ENCODE results near the gene LMNB1. TPM values are rescaled to one million over a fixed set of nuclear protein-coding genes. Genes with fewer than 3 reads are reported as not detected.
"Not testable (repeated sequence)": the region's sequence is repeated elsewhere in the genome, so short reads cannot be mapped to it uniquely, and the experiment has no call there.

LMNB1 gene
- total and polyA plus RNA-seq, 2 experiments from 2014 or later, result 20.1 to 269 TPM

DNA sequence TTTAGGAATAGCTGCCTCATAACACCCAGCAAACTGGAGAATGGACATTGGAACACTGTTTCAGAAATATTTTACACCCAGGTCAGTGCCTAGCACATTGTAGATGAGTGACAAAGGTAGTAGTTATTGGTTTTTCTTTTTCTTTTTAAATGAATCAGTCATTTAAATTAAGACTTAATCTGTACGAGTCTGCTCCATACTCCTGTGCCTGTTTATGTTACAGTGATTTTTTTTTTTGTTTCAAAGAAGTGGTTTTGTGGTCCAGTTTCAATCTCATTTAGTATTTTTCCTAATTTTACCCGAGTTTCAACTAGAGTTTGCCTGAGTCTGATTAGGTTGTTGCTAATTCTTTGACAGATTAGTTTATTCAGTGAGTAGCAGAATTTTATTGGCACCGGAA lies 16.2 kb downstream of the LMNB1 start (continued):
- TF ChIP-seq EZH2 (IDR thresholded peaks at IDR 0.05; ENCODE audit: low read depth, unreplicated experiment) (no peak), EZH2phosphoT487 (IDR thresholded peaks at IDR 0.05; ENCODE audit: unreplicated experiment) (no peak), NANOG (IDR thresholded peaks at IDR 0.05; ENCODE audit: borderline replicate concordance) (no peak), REST (IDR thresholded peaks at IDR 0.05; ENCODE audit: unreplicated experiment) (no peak), STAT1 (IDR thresholded peaks at IDR 0.05; ENCODE audit: unreplicated experiment) (no peak), JUNB (IDR thresholded peaks at IDR 0.05; ENCODE audit: unreplicated experiment) (no peak), CTCF (conservative IDR thresholded peaks at IDR 0.05; ENCODE audit: low read depth in 2 of 2) (no peak), ZNF331 (CRISPR knock-in tag; IDR thresholded peaks at IDR 0.05; ENCODE audit: low read depth) (no peak)
- TF ChIP-seq, protein P1, sequence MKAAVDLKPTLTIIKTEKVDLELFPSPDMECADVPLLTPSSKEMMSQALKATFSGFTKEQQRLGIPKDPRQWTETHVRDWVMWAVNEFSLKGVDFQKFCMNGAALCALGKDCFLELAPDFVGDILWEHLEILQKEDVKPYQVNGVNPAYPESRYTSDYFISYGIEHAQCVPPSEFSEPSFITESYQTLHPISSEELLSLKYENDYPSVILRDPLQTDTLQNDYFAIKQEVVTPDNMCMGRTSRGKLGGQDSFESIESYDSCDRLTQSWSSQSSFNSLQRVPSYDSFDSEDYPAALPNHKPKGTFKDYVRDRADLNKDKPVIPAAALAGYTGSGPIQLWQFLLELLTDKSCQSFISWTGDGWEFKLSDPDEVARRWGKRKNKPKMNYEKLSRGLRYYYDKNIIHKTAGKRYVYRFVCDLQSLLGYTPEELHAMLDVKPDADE (IDR thresholded peaks at IDR 0.05), result no peak

- H3K27ac Mint-ChIP-seq, ATAC-seq: not testable (repeated sequence)
Observed at GRCh38 chr5:126793648-126794047, 16.7 kb downstream of the LMNB1 start.

More at GRCh38 chr5:126793648-126794047, 16.7 kb downstream of the LMNB1 start:
- not testable (repeated sequence) for H3K4me2 ChIP-seq; H3K9me3 Mint-ChIP-seq; H2AFZ ChIP-seq; H3F3A ChIP-seq (replicated peaks; ENCODE audit: low read depth); H3K27me3 Mint-ChIP-seq (ENCODE audit: insufficient read depth, low read depth, poor library complexity); H3K4me3 ChIP-seq; H3K9me2 ChIP-seq (ENCODE audit: insufficient read depth); H3K4me3 Mint-ChIP-seq; H3K36me3 ChIP-seq (ENCODE audit: insufficient read depth); H3K27me3 ChIP-seq (ENCODE audit: insufficient read depth); DNase-seq (ENCODE audit: low spot score)
- Histone ChIP-seq H3K79me2 (replicated peaks; ENCODE audit: insufficient read depth) (peaks cover 100% of the 10 kb centered on the region), H4K20me1 (replicated peaks; ENCODE audit: insufficient read depth) (peaks cover 86% of the 10 kb centered on the region), H3K27ac (ENCODE audit: low read depth) (peak overlapping the region; percentile 72; the same call in 1 of the 2 replicates), H3K4me1 (ENCODE audit: insufficient read depth) (peaks cover 11% of the 10 kb centered on the region)
- peaks cover 27% of the 10 kb centered on the region for H3K4me1 Mint-ChIP-seq
- peaks cover 21% of the 10 kb centered on the region for H3K36me3 Mint-ChIP-seq (ENCODE audit: low read depth)

Measured in GM23338 (cell line).